Stomach (tissue), 4 donors: ENCODE measurements around the gene SPRR2B.

Experiments used
- CTCF ChIP-seq, 7 experiments: fragments of 450-650 bp in 4 of 7; fragments of 200-600 bp in 3 of 7; sonication (generic) in 3 of 7; IDR thresholded peaks; one replicate each; pipeline ENCODE4 v1.5.1; 2016 to 2019; ENCODE audit warnings: antibody characterized with exemption in 7 of 7, control low read depth in 2 of 7, mild to moderate bottlenecking in 1 of 7
- EP300 ChIP-seq: sonication (generic); formaldehyde crosslinking; IDR thresholded peaks from one replicate; pipeline ENCODE4 v1.6.1; 2017; ENCODE audit warnings: antibody characterized with exemption
- POLR2A ChIP-seq, 4 donors: fragments of 450-650 bp; IDR thresholded peaks; one replicate each; pipeline ENCODE4 v1.6.1; 2016; ENCODE audit warnings: antibody characterized with exemption in 4 of 4, control low read depth in 2 of 4, mild to moderate bottlenecking in 1 of 4, moderate library complexity in 1 of 4

- TF ChIP-seq CTCF (IDR thresholded peaks at IDR 0.05) (no peak), POLR2A (IDR thresholded peaks at IDR 0.05) (no peak), EP300 (no peak)
Measured at GRCh38 chr1:153058154-153058553, 13.3 kb downstream of the SPRR2B start.
